B cell (primary cell): Measurements from ENCODE around the gene GABRG3. TPM values are rescaled to one million over a fixed set of nuclear protein-coding genes. Genes with fewer than 3 reads are reported as not detected.

Experiments
- ATAC-seq: fragments of 200-7000 bp; cut with Tn5 transposase; one replicate; pipeline ENCODE4 v1.10.0; 2021; ENCODE audit warnings: low read depth, mild to moderate bottlenecking, moderate number of reproducible peaks, moderate library complexity
- CTCF ChIA-PET: fragments of 350-600 bp; sonication (Branson Sonifier 250); formaldehyde crosslinking; loops from one replicate; lab custom pipeline; 2021; ENCODE audit warnings: antibody characterized with exemption, inconsistent platforms; lab: Charles Lee
- POLR2A ChIA-PET: fragments of 350-600 bp; sonication (Branson Sonifier 250); formaldehyde crosslinking; loops from one replicate; lab custom pipeline; 2021; ENCODE audit warnings: antibody characterized with exemption; lab: Charles Lee
- DNase-seq: peaks from one replicate; pipeline ENCODE4 v3.0.0; 2013
- H2AFZ ChIP-seq: 2 replicates; pipeline ENCODE4 v1.6.1; 2012; ENCODE audit warnings: mild to moderate bottlenecking, low read depth, low read length; ENCODE audit not compliant: insufficient read depth, poor library complexity, severe bottlenecking
- H3K27ac ChIP-seq, 2 donors: 1 replicate in 1 of 2; 2 replicates in 1 of 2; pipeline ENCODE4 v1.5.1; 2012 to 2013; ENCODE audit warnings: low read length in 2 of 2, mild to moderate bottlenecking in 2 of 2, moderate library complexity in 1 of 2
- H3K27me3 ChIP-seq, 4 experiments: fragments of 200-600 bp in 1 of 4; sonication (generic) in 1 of 4; replicated peaks in 1 of 4; 1 replicate in 2 of 4; 2 replicates in 2 of 4; pipeline versions ENCODE4 v1.6.1 to v1.7.0; 2013 to 2016; ENCODE audit warnings: low read length in 3 of 4, mild to moderate bottlenecking in 2 of 4, mixed read lengths in 1 of 4, moderate library complexity in 1 of 4; ENCODE audit not compliant: insufficient read depth in 4 of 4, control insufficient read depth in 3 of 4; ENCODE audit errors: control extremely low read depth in 1 of 4
- H3K36me3 ChIP-seq, 2 experiments: replicated peaks in 1 of 2; 1 replicate in 1 of 2; 2 replicates in 1 of 2; pipeline versions ENCODE4 v1.6.1 to v1.7.1; 2013; ENCODE audit warnings: low read length in 1 of 2; ENCODE audit not compliant: insufficient read depth in 2 of 2, control insufficient read depth in 1 of 2; ENCODE audit errors: control extremely low read depth in 1 of 2, extremely low read depth in 1 of 2
- H3K4me1 ChIP-seq, 2 donors: fragments of 200-600 bp in 1 of 2; sonication (generic) in 1 of 2; 1 replicate in 1 of 2; 2 replicates in 1 of 2; pipeline versions ENCODE4 v1.5.1 to v1.6.1; 2013 to 2017; ENCODE audit warnings: low read length in 2 of 2; ENCODE audit not compliant: control insufficient read depth in 2 of 2, insufficient read depth in 2 of 2
- H3K4me2 ChIP-seq: replicated peaks from 2 replicates; pipeline ENCODE3; 2012; ENCODE audit warnings: mild to moderate bottlenecking, low read depth, low read length; ENCODE audit not compliant: poor library complexity, severe bottlenecking
- H3K4me3 ChIP-seq, 5 experiments: fragments of 200-600 bp in 1 of 5; sonication (generic) in 1 of 5; 1 replicate in 3 of 5; 2 replicates in 2 of 5; pipeline versions ENCODE4 v1.5.1 to v1.7.0; 2011 to 2016; ENCODE audit warnings: low read length in 4 of 5, mild to moderate bottlenecking in 4 of 5, low read depth in 2 of 5, control low read depth in 1 of 5, moderate library complexity in 1 of 5; ENCODE audit not compliant: insufficient read depth in 1 of 5; ENCODE audit errors: control extremely low read depth in 1 of 5, extremely low read depth in 1 of 5
- H3K79me2 ChIP-seq: fragments of 200-600 bp; sonication (generic); one replicate; pipeline ENCODE4 v1.6.0; 2016; ENCODE audit warnings: low read length; ENCODE audit not compliant: control insufficient read depth, insufficient read depth
- H3K9ac ChIP-seq: fragments of 200-600 bp; sonication (generic); 2 replicates; pipeline ENCODE4 v1.6.1; 2017; ENCODE audit warnings: mild to moderate bottlenecking, low read length, moderate library complexity
- H3K9me3 ChIP-seq, 3 donors: one replicate each; pipeline versions ENCODE4 v1.6.1 to v1.7.1; 2013; ENCODE audit warnings: low read length in 2 of 3; ENCODE audit not compliant: control insufficient read depth in 2 of 3, insufficient read depth in 1 of 3; ENCODE audit errors: control extremely low read depth in 1 of 3
- H4K20me1 ChIP-seq: 2 replicates; pipeline ENCODE4 v1.6.0; 2012; ENCODE audit warnings: mild to moderate bottlenecking, low read length; ENCODE audit not compliant: insufficient read depth, control insufficient read depth, poor library complexity, severe bottlenecking
- H3K27ac Mint-ChIP-seq: one replicate; pipeline ENCODE4 v1.8.0; 2021; ENCODE audit warnings: mixed read lengths
- H3K27me3 Mint-ChIP-seq: one replicate; pipeline ENCODE4 v1.8.0; 2021; ENCODE audit warnings: mixed read lengths
- H3K4me1 Mint-ChIP-seq: one replicate; pipeline ENCODE4 v1.8.0; 2021; ENCODE audit warnings: mixed read lengths
- H3K4me3 Mint-ChIP-seq: one replicate; pipeline ENCODE4 v1.8.0; 2021; ENCODE audit warnings: mixed read lengths
- H3K9me3 Mint-ChIP-seq: one replicate; pipeline ENCODE4 v1.8.0; 2022; ENCODE audit warnings: mixed read lengths; ENCODE audit not compliant: insufficient read depth
- CTCF ChIP-seq: fragments of 200-600 bp; IDR thresholded peaks from one replicate; pipeline ENCODE4 v1.8.0; 2022; ENCODE audit warnings: antibody characterized with exemption, mild to moderate bottlenecking
- EZH2 ChIP-seq: IDR thresholded peaks from 2 replicates; pipeline ENCODE4 v1.6.1; 2012; ENCODE audit warnings: borderline replicate concordance, low read depth, mild to moderate bottlenecking, moderate library complexity, low read length; ENCODE audit not compliant: insufficient read depth, poor library complexity, severe bottlenecking
- WGBS: methylation state at CpG from one replicate; pipeline ENCODE4 v1.1.5; 2013; ENCODE audit warnings: missing lambda C conversion rate; ENCODE audit not compliant: insufficient coverage; 5-methylcytosine and 5-hydroxymethylcytosine counted together
- intact Hi-C: fragments of 100-400 bp; cut with micrococcal nuclease; formaldehyde crosslinking; loops from one replicate; pipeline ENCODE4 v1.10.0; 2022
- polyA plus RNA-seq: library from polyadenylated mRNA; depleted of rRNA; stranded (reverse); fragments of >200 nt; gene quantifications from 2 replicates; pipeline ENCODE4 v1.2.3, GENCODE V29; 2012
- total RNA-seq, 2 donors: library from RNA; stranded (reverse); fragments of 120-200 nt in 1 of 2; gene quantifications; 1 replicate in 1 of 2; 2 replicates in 1 of 2; pipeline versions ENCODE4 v1.2.3 to v1.2.4, GENCODE V29; 2013 to 2022

The GABRG3 gene
- total and polyA plus RNA-seq, 2 donors (not counting 1 experiment from before 2014, with no cell fraction given): not detected

DNA sequence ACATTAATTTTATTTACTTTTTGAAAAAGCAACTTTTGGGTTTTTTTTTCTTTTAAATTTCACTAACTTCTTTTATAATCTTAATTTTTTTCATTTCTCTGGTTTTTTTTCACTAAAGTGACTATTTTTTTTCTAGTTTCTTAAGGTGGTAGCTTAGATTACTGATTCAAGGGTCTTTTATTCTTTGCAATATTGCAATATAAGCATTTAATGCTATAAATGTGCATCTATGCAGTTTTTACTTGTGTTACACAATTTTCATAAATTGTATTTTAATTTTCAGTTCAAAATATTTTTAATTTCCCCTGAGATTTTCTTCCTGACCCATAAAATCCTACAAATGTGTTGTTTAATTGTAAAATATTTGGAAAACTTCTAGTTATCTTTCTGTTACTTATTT, 535.8 kb downstream of the GABRG3 start:
- peaks cover 6% of the 10 kb centered on the region for H3K9me3 Mint-ChIP-seq
- CTCF ChIA-PET: no interaction called here
- H3K27me3 Mint-ChIP-seq: no peaks in the 10 kb centered on the region

DNA sequence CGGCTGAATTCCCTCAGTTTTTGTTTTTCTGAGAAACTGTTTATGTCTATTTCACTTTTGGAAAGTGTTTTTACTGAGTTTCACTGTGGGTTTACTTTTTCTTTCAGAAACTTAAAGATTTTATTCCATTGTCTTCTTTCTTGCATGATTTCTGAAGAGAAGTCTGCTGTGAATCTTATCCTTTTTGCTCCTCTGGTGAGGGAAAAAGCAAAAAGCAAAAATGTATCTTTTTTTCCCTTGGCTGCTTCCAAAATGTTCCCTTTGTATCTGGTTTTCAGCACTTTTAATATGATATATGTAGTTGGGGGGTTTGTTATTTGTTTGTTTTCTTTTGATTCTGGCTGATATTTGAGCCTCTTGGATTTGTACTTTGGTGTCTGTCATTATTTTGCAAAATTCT, 538.0 kb downstream of the GABRG3 start:
- intact Hi-C loops: no loop called here
- ATAC-seq (no peak), DNase-seq (no peak)
- Mint-ChIP-seq H3K4me1 (no peaks in the 10 kb centered on the region), H3K27ac (no peak overlapping the region), H3K4me3 (no peak overlapping the region), H3K27me3 (no peaks in the 10 kb centered on the region), H3K9me3 (peaks cover 9% of the 10 kb centered on the region)
- H3K36me3 ChIP-seq: no peaks in the 10 kb centered on the region
- H2AFZ ChIP-seq: no peak overlapping the region
- H3K27ac ChIP-seq: no peak overlapping the region
- peaks cover 2 to 6% (median 5%) of the 10 kb centered on the region in 3 donors for H3K9me3 ChIP-seq
- H3K4me3 ChIP-seq: no peak overlapping the region
- H3K79me2 ChIP-seq: no peaks in the 10 kb centered on the region
- no peaks in the 10 kb centered on the region for H3K4me1 ChIP-seq
- no peak for TF ChIP-seq CTCF
- CTCF ChIA-PET: no interaction called here
- H3K4me2 ChIP-seq: no peak overlapping the region
- WGBS: no CpG with 5 or more reads among the region's 1 CpG
- no peak overlapping the region for H3K9ac ChIP-seq
- H3K27me3 ChIP-seq: no peaks in the 10 kb centered on the region
- POLR2A ChIA-PET: no interaction called here
- H4K20me1 ChIP-seq: no peaks in the 10 kb centered on the region

More for the DNA sequence above, 535.8 kb downstream of the GABRG3 start:
- intact Hi-C loops: no loop called here
- H3K4me3 Mint-ChIP-seq: no peak overlapping the region
- Histone ChIP-seq H3K9me3 (peaks cover 2 to 6% (median 5%) of the 10 kb centered on the region in 3 donors), H3K4me2 (no peak overlapping the region), H2AFZ (no peak overlapping the region), H3K4me1 (no peaks in the 10 kb centered on the region), H3K9ac (no peak overlapping the region), H3K79me2 (no peaks in the 10 kb centered on the region), H3K4me3 (no peak overlapping the region), H4K20me1 (no peaks in the 10 kb centered on the region), H3K36me3 (no peaks in the 10 kb centered on the region), H3K27ac (no peak overlapping the region), H3K27me3 (no peaks in the 10 kb centered on the region)
- POLR2A ChIA-PET: no interaction called here
- H3K27ac Mint-ChIP-seq: no peak overlapping the region
- no peak for ATAC-seq
- TF ChIP-seq CTCF (no peak), EZH2 (no peak)
- no peaks in the 10 kb centered on the region for H3K4me1 Mint-ChIP-seq
- DNase-seq: no peak
